HepG2 (cell line): ENCODE results near the gene DCDC1. TPM values are rescaled to one million over a fixed set of nuclear protein-coding genes. Genes with fewer than 3 reads are reported as not detected.

ENCODE experiments used
- ATAC-seq: fragments of 200-7000 bp; cut with Tn5 transposase; 3 replicates; pipeline ENCODE4 v1.9.1; 2020; ENCODE audit warnings: mild to moderate bottlenecking, moderate library complexity
- BruUV-seq: library from RNA; stranded (reverse); fragments of 400-500 nt; replicated peaks from 2 replicates; lab custom pipeline; 2021; lab: Mats Ljungman, UMichigan
- CTCF ChIA-PET: fragments of 300-600 bp; formaldehyde crosslinking; extraction: SDS; loops from one replicate; lab custom pipeline; 2021; ENCODE audit warnings: low total read pairs, inconsistent platforms, low intra/inter-chr PET ratio; lab: Yijun Ruan, JAX
- POLR2A ChIA-PET: fragments of 350-600 bp; sonication (Branson Sonifier 250); formaldehyde crosslinking; loops from one replicate; lab custom pipeline; 2020; ENCODE audit warnings: antibody characterized with exemption, inconsistent platforms; lab: Yijun Ruan, JAX
- DNase-seq: peaks from one replicate; pipeline ENCODE4 v3.0.0-alpha.2; 2015; ENCODE audit warnings: low spot score
- FAIRE-seq: peaks from 3 replicates; lab custom pipeline; 2011; peaks lifted over from hg19 to GRCh38; lab: Jason Lieb, UNC
- H2AFZ ChIP-seq: one replicate; pipeline ENCODE4 v1.6.1; 2011; ENCODE audit warnings: low read length, inconsistent platforms
- H3K27ac ChIP-seq: fragments of 300-600 bp; 3 replicates; pipeline ENCODE4 v1.8.0; 2011; ENCODE audit warnings: mixed run types, mild to moderate bottlenecking, mixed read lengths, low read length, inconsistent platforms; ENCODE audit not compliant: insufficient read depth; ENCODE audit errors: extremely low read length
- H3K27me3 ChIP-seq, 2 experiments: fragments of 200-600 bp in 1 of 2; 2 replicates in 1 of 2; 3 replicates in 1 of 2; pipeline versions ENCODE4 v1.6.0 to v1.8.0; 2011; ENCODE audit warnings: low read length in 2 of 2, mild to moderate bottlenecking in 2 of 2, moderate library complexity in 2 of 2, inconsistent platforms in 1 of 2; ENCODE audit not compliant: insufficient read depth in 2 of 2, control insufficient read depth in 1 of 2
- H3K36me3 ChIP-seq, 2 experiments: fragments of 200-600 bp in 1 of 2; replicated peaks in 1 of 2; 2 replicates in 1 of 2; 3 replicates in 1 of 2; pipeline versions ENCODE4 v1.5.1 to v1.8.0; 2011; ENCODE audit warnings: low read length in 2 of 2, inconsistent platforms in 1 of 2; ENCODE audit not compliant: insufficient read depth in 2 of 2, control insufficient read depth in 1 of 2
- H3K4me1 ChIP-seq: 2 replicates; pipeline ENCODE4 v1.5.1; 2012; ENCODE audit warnings: low read length, inconsistent platforms; ENCODE audit not compliant: insufficient read depth
- H3K4me2 ChIP-seq: 2 replicates; pipeline ENCODE4 v1.6.0; 2011; ENCODE audit warnings: low read depth, low read length, inconsistent platforms
- H3K4me3 ChIP-seq, 3 experiments: fragments of 200-600 bp in 1 of 3; sonication (generic), shearing (Covaris generic) in 1 of 3; replicated peaks in 1 of 3; 2 replicates each; pipeline ENCODE4 v1.5.1; 2011 to 2016; ENCODE audit warnings: low read length in 3 of 3, inconsistent platforms in 2 of 3, low read depth in 2 of 3, mild to moderate bottlenecking in 2 of 3, control low read depth in 1 of 3, mixed read lengths in 1 of 3; ENCODE audit not compliant: insufficient read depth in 1 of 3
- H3K79me2 ChIP-seq: one replicate; pipeline ENCODE4 v1.6.1; 2011; ENCODE audit warnings: low read length, inconsistent platforms; ENCODE audit not compliant: insufficient read depth
- H3K9ac ChIP-seq: 2 replicates; pipeline ENCODE4 v1.6.0; 2011; ENCODE audit warnings: mild to moderate bottlenecking, low read depth, low read length, inconsistent platforms; ENCODE audit not compliant: insufficient read depth
- H3K9me3 ChIP-seq: 2 replicates; pipeline ENCODE4 v1.5.1; 2012; ENCODE audit warnings: mild to moderate bottlenecking, low read length
- H4K20me1 ChIP-seq: 2 replicates; pipeline ENCODE4 v1.6.0; 2011; ENCODE audit warnings: inconsistent platforms, mild to moderate bottlenecking, low read length, moderate library complexity; ENCODE audit not compliant: insufficient read depth
- FOXA3 ChIP-seq: IDR thresholded peaks from 2 replicates; pipeline ENCODE4 v1.6.1; 2016; ENCODE audit warnings: missing genetic modification reagents, missing compliant biosample characterization
- HIVEP1 ChIP-seq: sonication (generic); formaldehyde crosslinking; IDR thresholded peaks from 2 replicates; pipeline ENCODE4 v1.4.0; 2020; ENCODE audit warnings: mild to moderate bottlenecking, missing genetic modification reagents
- HMG20B ChIP-seq: conservative IDR thresholded peaks from 2 replicates; pipeline ENCODE4 v1.6.1; 2016; ENCODE audit warnings: missing genetic modification reagents, missing compliant biosample characterization
- KAT8 ChIP-seq: IDR thresholded peaks from 2 replicates; pipeline ENCODE4 v1.6.1; 2016; ENCODE audit warnings: missing genetic modification reagents, missing compliant biosample characterization
- KDM6A ChIP-seq: IDR thresholded peaks from 2 replicates; pipeline ENCODE4 v1.6.1; 2016; ENCODE audit warnings: low read depth
- MAFK ChIP-seq, 2 experiments: IDR thresholded peaks in 1 of 2; conservative IDR thresholded peaks in 1 of 2; 2 replicates each; pipeline ENCODE4 v1.6.1; 2011; ENCODE audit warnings: improper control_type of control experiment in 2 of 2, low read length in 2 of 2
- PAF1 ChIP-seq: IDR thresholded peaks from 2 replicates; pipeline ENCODE4 v1.6.1; 2016; ENCODE audit warnings: missing genetic modification reagents, missing compliant biosample characterization
- PBX2 ChIP-seq: IDR thresholded peaks from 2 replicates; pipeline ENCODE4 v1.6.1; 2016; ENCODE audit warnings: control low read depth
- PITX1 ChIP-seq: sonication (generic); formaldehyde crosslinking; IDR thresholded peaks from 2 replicates; pipeline ENCODE4 v1.5.1; 2020; ENCODE audit warnings: mild to moderate bottlenecking, missing genetic modification reagents
- RCOR2 ChIP-seq: IDR thresholded peaks from 2 replicates; pipeline ENCODE4 v1.6.1; 2016; ENCODE audit warnings: missing biosample characterization, missing genetic modification reagents
- RFXAP ChIP-seq: sonication (generic); formaldehyde crosslinking; IDR thresholded peaks from 2 replicates; pipeline ENCODE4 v1.4.0; 2020; ENCODE audit warnings: missing genetic modification reagents, borderline replicate concordance
- SKIL ChIP-seq: sonication (generic); formaldehyde crosslinking; IDR thresholded peaks from 2 replicates; pipeline ENCODE4 v1.8.0; 2022; ENCODE audit warnings: missing genetic modification reagents, mild to moderate bottlenecking, moderate library complexity, borderline replicate concordance
- SP2 ChIP-seq: sonication (generic); formaldehyde crosslinking; IDR thresholded peaks from 2 replicates; pipeline ENCODE4 v1.5.1; 2020; ENCODE audit warnings: mild to moderate bottlenecking, missing genetic modification reagents
- SP5 ChIP-seq: IDR thresholded peaks from 2 replicates; pipeline ENCODE4 v1.6.1; 2016; ENCODE audit warnings: low read depth, borderline replicate concordance
- SPEN ChIP-seq: sonication (generic); formaldehyde crosslinking; IDR thresholded peaks from 2 replicates; pipeline ENCODE4 v1.5.1; 2020; ENCODE audit warnings: low read depth, mild to moderate bottlenecking, missing genetic modification reagents
- ZBTB20 ChIP-seq: sonication (generic); formaldehyde crosslinking; IDR thresholded peaks from 2 replicates; pipeline ENCODE4 v1.8.1; 2023; ENCODE audit warnings: missing genetic modification reagents, low read depth, mild to moderate bottlenecking, borderline replicate concordance
- ZNF235 ChIP-seq: sonication (generic); formaldehyde crosslinking; IDR thresholded peaks from 2 replicates; pipeline ENCODE4 v1.8.1; 2023; ENCODE audit warnings: mild to moderate bottlenecking, missing genetic modification reagents, borderline replicate concordance
- ZNF256 ChIP-seq: sonication (generic); formaldehyde crosslinking; conservative IDR thresholded peaks from 2 replicates; pipeline ENCODE4 v1.4.0; 2020; ENCODE audit warnings: missing genetic modification reagents
- ZNF484 ChIP-seq: sonication (generic); formaldehyde crosslinking; IDR thresholded peaks from 2 replicates; pipeline ENCODE4 v1.5.1; 2020; ENCODE audit warnings: mild to moderate bottlenecking, low read depth, missing genetic modification reagents, borderline replicate concordance
- ZNF740 ChIP-seq: sonication (generic); formaldehyde crosslinking; IDR thresholded peaks from 2 replicates; pipeline ENCODE4 v1.4.0; 2020; ENCODE audit warnings: missing genetic modification reagents
- WGBS: methylation state at CpG from one replicate; pipeline ENCODE4 v1.1.6; 2017; ENCODE audit warnings: low lambda C conversion rate; 5-methylcytosine and 5-hydroxymethylcytosine counted together
- in situ Hi-C: cut with HindIII; loops from 2 replicates; pipeline ENCODE4 v1.10.0; 2017; ENCODE audit warnings: low pct_unique_long_range_greater_than_20kb; ENCODE audit not compliant: extremely low pct_ligation_motif_present
- intact Hi-C: fragments of 100-400 bp; cut with micrococcal nuclease; formaldehyde crosslinking; loops from one replicate; pipeline ENCODE4 v1.10.0; 2022; ENCODE audit not compliant: unreplicated experiment
- polyA plus RNA-seq, 8 experiments: library from polyadenylated mRNA; depleted of rRNA in 3 of 8; stranded (reverse) in 7 of 8; unstranded in 1 of 8; fragments of >200 nt; fragmentation: Illumina TruSeq in 4 of 8; extraction: Trizol in 4 of 8; gene quantifications; 2 replicates each; pipeline versions ENCODE4 v1.2.1 to v1.2.3, GENCODE V29; 2011 to 2016; ENCODE audit warnings: low read depth in 4 of 8, missing spikeins in 1 of 8, mixed read lengths in 1 of 8; ENCODE audit not compliant: insufficient read depth in 1 of 8
- total RNA-seq, 5 experiments: library from RNA; depleted of rRNA; stranded (reverse); fragments of >200 nt; fragmentation: Illumina TruSeq; extraction: Trizol; gene quantifications; 2 replicates each; pipeline ENCODE4 v1.2.3, GENCODE V29; 2016; ENCODE audit warnings: low read depth in 1 of 5

DCDC1 gene
- total and polyA plus RNA-seq, 2 of the 13 experiments (the other 11 are each of a cell fraction or from before 2014, with no cell fraction given), result 0.12 to 0.27 TPM

GRCh38 chr11:31325160-31325559, 44.4 kb downstream of the DCDC1 start (continued):
- TF ChIP-seq ZNF740 (CRISPR knock-in tag) (no peak), RFXAP (CRISPR knock-in tag) (no peak), ZNF256 (CRISPR knock-in tag) (no peak), HMG20B (no peak), KDM6A (no peak)

- Histone ChIP-seq H3K9ac (no peak overlapping the region), H2AFZ (no peak overlapping the region), H3K4me3 (no peak overlapping the region), H3K4me1 (no peaks in the 10 kb centered on the region), H4K20me1 (no peaks in the 10 kb centered on the region), H3K27ac (no peak overlapping the region), H3K36me3 (no peaks in the 10 kb centered on the region), H3K9me3 (no peaks in the 10 kb centered on the region), H3K4me2 (no peak overlapping the region), H3K79me2 (no peaks in the 10 kb centered on the region), H3K27me3 (no peaks in the 10 kb centered on the region)
- 0% methylated on average over 4 of the region's 4 CpGs for WGBS
- ATAC-seq (no peak), FAIRE-seq (no peak), DNase-seq (no peak)
- in situ Hi-C loops (no loop called here), intact Hi-C loops (no loop called here)
- TF ChIP-seq ZBTB20 (CRISPR knock-in tag) (no peak), SPEN (CRISPR knock-in tag) (no peak), ZNF484 (no peak), RCOR2 (no peak), HIVEP1 (no peak), MAFK (conservative IDR thresholded peaks at IDR 0.05 in 1 of 2, IDR thresholded peaks at IDR 0.05 in 1 of 2; ENCODE audit: low read length in 2 of 2) (no peak), ZNF235 (CRISPR knock-in tag) (no peak), KAT8 (CRISPR knock-in tag) (no peak), SP2 (CRISPR knock-in tag) (no peak), FOXA3 (CRISPR knock-in tag) (no peak), SP5 (CRISPR knock-in tag) (no peak), SKIL (CRISPR knock-in tag) (no peak), PAF1 (CRISPR knock-in tag) (no peak), PITX1 (CRISPR knock-in tag) (no peak), PBX2 (no peak)
- BruUV-seq, result no TSS peak
- ChIA-PET CTCF (no interaction called here), POLR2A (no interaction called here)
These were observed 46.4 kb downstream of the DCDC1 start for GRCh38 chr11:31323145-31323544.
